ENCODE data around the gene SDR42E1. TPM values are rescaled to one million over a fixed set of nuclear protein-coding genes. Genes with fewer than 3 reads are reported as not detected.

SDR42E1 gene
- total RNA-seq, 4 donors from 2014 or later = 17.8 to 34.4 (median 31.2) TPM

DNA sequence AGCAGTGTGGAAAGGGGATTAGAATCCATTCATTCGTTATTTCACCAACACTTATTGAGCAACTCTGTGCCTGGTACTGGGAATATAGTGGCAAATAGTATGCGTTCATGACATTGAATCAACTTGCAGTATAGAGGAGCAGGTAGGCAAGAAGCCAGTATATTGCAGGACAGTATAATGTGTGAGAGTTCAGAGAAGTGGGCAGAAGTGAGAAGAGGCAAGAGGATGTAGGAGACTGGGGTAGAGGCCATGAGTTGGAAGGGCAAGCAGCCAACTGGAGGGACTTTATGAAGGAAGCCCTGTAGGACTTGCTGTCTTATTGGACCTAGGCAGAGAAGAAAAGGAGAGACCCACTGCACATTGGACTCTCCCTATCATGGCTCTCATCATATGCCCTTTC is 36.1 kb upstream of the SDR42E1 start:
- 85 to 95% methylated on average over 2 of the region's 2 CpGs for WGBS, 2 donors
- DNase-seq (ENCODE audit: low spot score in 2 of 2) = no peak
- no peak for TF ChIP-seq POLR2A (IDR thresholded peaks at IDR 0.05)
- TF ChIP-seq, protein P1, sequence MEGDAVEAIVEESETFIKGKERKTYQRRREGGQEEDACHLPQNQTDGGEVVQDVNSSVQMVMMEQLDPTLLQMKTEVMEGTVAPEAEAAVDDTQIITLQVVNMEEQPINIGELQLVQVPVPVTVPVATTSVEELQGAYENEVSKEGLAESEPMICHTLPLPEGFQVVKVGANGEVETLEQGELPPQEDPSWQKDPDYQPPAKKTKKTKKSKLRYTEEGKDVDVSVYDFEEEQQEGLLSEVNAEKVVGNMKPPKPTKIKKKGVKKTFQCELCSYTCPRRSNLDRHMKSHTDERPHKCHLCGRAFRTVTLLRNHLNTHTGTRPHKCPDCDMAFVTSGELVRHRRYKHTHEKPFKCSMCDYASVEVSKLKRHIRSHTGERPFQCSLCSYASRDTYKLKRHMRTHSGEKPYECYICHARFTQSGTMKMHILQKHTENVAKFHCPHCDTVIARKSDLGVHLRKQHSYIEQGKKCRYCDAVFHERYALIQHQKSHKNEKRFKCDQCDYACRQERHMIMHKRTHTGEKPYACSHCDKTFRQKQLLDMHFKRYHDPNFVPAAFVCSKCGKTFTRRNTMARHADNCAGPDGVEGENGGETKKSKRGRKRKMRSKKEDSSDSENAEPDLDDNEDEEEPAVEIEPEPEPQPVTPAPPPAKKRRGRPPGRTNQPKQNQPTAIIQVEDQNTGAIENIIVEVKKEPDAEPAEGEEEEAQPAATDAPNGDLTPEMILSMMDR (IDR thresholded peaks at IDR 0.05) = no peak
- intact Hi-C loops (cut with DNase I; ENCODE audit: low total_unique reads) = no loop called here
- no peak overlapping the region for H3K4me3 ChIP-seq (ENCODE audit: low read depth, poor library complexity, severe bottlenecking)

DNA sequence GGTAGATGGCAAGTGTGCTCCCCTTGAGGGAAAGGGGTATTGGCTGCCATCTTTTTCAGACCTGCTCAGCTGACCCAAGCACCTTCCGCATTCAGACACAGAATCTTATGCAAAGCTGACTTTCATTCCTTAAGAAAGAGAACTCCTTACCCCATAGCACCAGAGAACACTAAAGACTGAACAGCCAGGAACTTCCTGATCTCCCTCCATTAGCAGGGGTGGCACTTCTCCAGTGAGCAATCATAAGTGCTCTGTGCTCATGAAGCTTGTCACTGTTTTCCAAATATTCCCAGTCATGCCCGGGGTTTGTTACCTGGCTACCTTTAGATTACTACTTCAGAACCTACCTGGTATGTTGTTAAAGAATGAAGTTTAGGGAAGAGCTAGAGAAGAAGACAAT is 35.7 kb upstream of the SDR42E1 start:
- DNase-seq (ENCODE audit: low spot score in 2 of 2) = no peak
- intact Hi-C loops (cut with DNase I; ENCODE audit: low total_unique reads) = no loop called here
- H3K4me3 ChIP-seq (ENCODE audit: low read depth, poor library complexity, severe bottlenecking) = no peak overlapping the region
- no peak for TF ChIP-seq POLR2A (IDR thresholded peaks at IDR 0.05)
- TF ChIP-seq, protein P1 (IDR thresholded peaks at IDR 0.05) = no peak
- 89 to 94% methylated on average over 2 of the region's 2 CpGs for WGBS, 2 donors

DNA sequence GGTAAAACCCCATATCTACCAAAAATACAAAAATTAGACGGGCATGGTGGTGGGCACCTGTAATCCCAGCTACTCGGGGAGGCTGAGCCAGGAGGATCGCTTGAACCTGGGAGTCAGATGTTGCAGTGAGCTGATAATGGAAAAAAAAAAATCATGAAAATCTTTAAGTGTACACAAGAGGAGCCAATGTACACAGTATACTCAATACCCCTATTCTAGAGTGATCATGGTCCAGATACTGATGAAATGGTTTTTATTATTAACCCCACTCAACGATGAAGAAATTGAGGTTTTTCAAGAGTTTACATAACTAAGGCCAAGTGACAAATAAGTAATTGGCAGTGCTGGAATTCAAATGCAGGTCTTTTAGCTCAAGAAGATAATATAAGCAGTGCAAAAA is 35.3 kb upstream of the SDR42E1 start:
- no peak overlapping the region for H3K4me3 ChIP-seq (ENCODE audit: low read depth, poor library complexity, severe bottlenecking)
- intact Hi-C loops (cut with DNase I; ENCODE audit: low total_unique reads) = no loop called here
- no peak for TF ChIP-seq POLR2A (IDR thresholded peaks at IDR 0.05)
- TF ChIP-seq, protein P1 (IDR thresholded peaks at IDR 0.05) = no peak
- 87 to 90% methylated on average over 4 of the region's 4 CpGs for WGBS, 2 donors
- DNase-seq (ENCODE audit: low spot score in 2 of 2) = no peak

DNA sequence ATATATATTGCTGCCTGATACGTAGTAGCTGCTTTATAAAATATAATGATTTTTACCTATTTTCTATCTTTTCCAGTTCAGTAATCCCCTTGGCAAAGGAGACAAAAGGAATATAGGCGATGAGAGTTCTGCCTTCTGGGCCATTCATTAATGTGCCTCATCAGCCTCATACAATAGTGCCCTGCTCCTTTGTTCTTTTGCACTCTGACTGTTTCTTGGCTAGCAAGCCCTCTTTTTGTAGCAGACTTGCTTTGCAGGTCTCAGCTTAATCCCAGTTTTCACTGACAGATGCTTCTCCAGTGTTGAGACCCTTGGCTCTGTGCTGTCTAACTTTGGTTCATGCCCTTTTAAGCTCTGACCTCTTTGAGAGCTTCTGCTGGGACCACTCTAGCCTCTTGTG is 34.2 kb upstream of the SDR42E1 start:
- WGBS, 2 donors = 48 to 71% methylated on average over 2 of the region's 2 CpGs
- no peak for DNase-seq (ENCODE audit: low spot score in 2 of 2)
- no peak for TF ChIP-seq POLR2A (IDR thresholded peaks at IDR 0.05)
- TF ChIP-seq, protein P1 (IDR thresholded peaks at IDR 0.05) = no peak
- H3K4me3 ChIP-seq (ENCODE audit: low read depth, poor library complexity, severe bottlenecking) = no peak overlapping the region
- intact Hi-C loops (cut with DNase I; ENCODE audit: low total_unique reads) = no loop called here

DNA sequence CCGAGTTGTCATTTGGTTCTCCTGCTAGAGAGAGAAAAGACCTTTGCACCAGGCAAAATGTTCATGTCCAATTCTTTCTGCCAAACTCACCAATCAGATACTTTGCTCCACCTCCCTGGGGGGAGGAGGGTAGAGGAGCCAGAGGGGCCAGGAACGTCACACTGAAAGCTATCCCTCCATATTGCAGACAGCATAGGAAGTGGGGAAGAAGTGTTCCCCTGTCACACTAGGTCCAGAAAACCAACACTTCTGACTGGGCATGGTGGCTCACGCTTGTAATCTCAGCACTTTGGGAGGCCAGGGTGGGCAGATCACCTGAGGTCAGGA is 33.3 kb upstream of the SDR42E1 start:
- no peak for TF ChIP-seq POLR2A (IDR thresholded peaks at IDR 0.05)
- TF ChIP-seq, protein P1 (IDR thresholded peaks at IDR 0.05) = no peak
- 88% methylated on average over 3 of the region's 3 CpGs for WGBS, 2 donors
- DNase-seq (ENCODE audit: low spot score in 2 of 2) = no peak
- no peak overlapping the region for H3K4me3 ChIP-seq (ENCODE audit: low read depth, poor library complexity, severe bottlenecking)
- intact Hi-C loops (cut with DNase I; ENCODE audit: low total_unique reads) = no loop called here
